ENCODE results near the gene DKKL1.

The DKKL1 gene

GRCh38 chr19:49335784-49336481 lies 27.7 kb upstream of the DKKL1 start:
- TF ChIP-seq GATA3 (IDR thresholded peaks at IDR 0.05; ENCODE audit: low read depth, low read length) (no peak), GATA2 (IDR thresholded peaks at IDR 0.05; ENCODE audit: low read depth, low read length) (no peak)

- TF ChIP-seq GATA3 (IDR thresholded peaks at IDR 0.05; ENCODE audit: low read depth, low read length) (no peak), GATA2 (IDR thresholded peaks at IDR 0.05; ENCODE audit: low read depth, low read length) (no peak)
These were observed 27.0 kb upstream of the DKKL1 start for GRCh38 chr19:49336482-49337266.

GRCh38 chr19:49337267-49338022 lies 26.2 kb upstream of the DKKL1 start:
- TF ChIP-seq GATA3 (IDR thresholded peaks at IDR 0.05; ENCODE audit: low read depth, low read length), result no peak
- TF ChIP-seq GATA2 (IDR thresholded peaks at IDR 0.05; ENCODE audit: low read depth, low read length), result no peak

GRCh38 chr19:49338023-49338677 lies 25.5 kb upstream of the DKKL1 start:
- no peak for TF ChIP-seq GATA2 (IDR thresholded peaks at IDR 0.05; ENCODE audit: low read depth, low read length)
- TF ChIP-seq GATA3 (IDR thresholded peaks at IDR 0.05; ENCODE audit: low read depth, low read length), result no peak

GRCh38 chr19:49338691-49339300 lies 24.9 kb upstream of the DKKL1 start:
- TF ChIP-seq GATA2 (IDR thresholded peaks at IDR 0.05; ENCODE audit: low read depth, low read length) (no peak), GATA3 (IDR thresholded peaks at IDR 0.05; ENCODE audit: low read depth, low read length) (no peak)

GRCh38 chr19:49339301-49340068 lies 24.2 kb upstream of the DKKL1 start:
- TF ChIP-seq GATA3 (IDR thresholded peaks at IDR 0.05; ENCODE audit: low read depth, low read length), result no peak
- no peak for TF ChIP-seq GATA2 (IDR thresholded peaks at IDR 0.05; ENCODE audit: low read depth, low read length)

GRCh38 chr19:49340069-49340864 lies 23.4 kb upstream of the DKKL1 start:
- TF ChIP-seq GATA3 (IDR thresholded peaks at IDR 0.05; ENCODE audit: low read depth, low read length), result no peak
- no peak for TF ChIP-seq GATA2 (IDR thresholded peaks at IDR 0.05; ENCODE audit: low read depth, low read length)

- TF ChIP-seq GATA2 (IDR thresholded peaks at IDR 0.05; ENCODE audit: low read depth, low read length) (no peak), GATA3 (IDR thresholded peaks at IDR 0.05; ENCODE audit: low read depth, low read length) (no peak)
These were observed 22.6 kb upstream of the DKKL1 start for GRCh38 chr19:49340865-49341718.

GRCh38 chr19:49342291-49342721 lies 21.4 kb upstream of the DKKL1 start:
- no peak for TF ChIP-seq GATA2 (IDR thresholded peaks at IDR 0.05; ENCODE audit: low read depth, low read length)
- no peak for TF ChIP-seq GATA3 (IDR thresholded peaks at IDR 0.05; ENCODE audit: low read depth, low read length)

- TF ChIP-seq GATA3 (IDR thresholded peaks at IDR 0.05; ENCODE audit: low read depth, low read length), result no peak
- TF ChIP-seq GATA2 (IDR thresholded peaks at IDR 0.05; ENCODE audit: low read depth, low read length), result no peak
These were observed 20.6 kb upstream of the DKKL1 start for GRCh38 chr19:49343123-49343522.

Measured in SH-SY5Y (cell line).